Measurements from ENCODE around the gene PSORS1C1.
"Not testable (repeated sequence)": the region's sequence is repeated elsewhere in the genome, so short reads cannot be mapped to it uniquely, and the experiment has no call there.

Gene PSORS1C1

DNA sequence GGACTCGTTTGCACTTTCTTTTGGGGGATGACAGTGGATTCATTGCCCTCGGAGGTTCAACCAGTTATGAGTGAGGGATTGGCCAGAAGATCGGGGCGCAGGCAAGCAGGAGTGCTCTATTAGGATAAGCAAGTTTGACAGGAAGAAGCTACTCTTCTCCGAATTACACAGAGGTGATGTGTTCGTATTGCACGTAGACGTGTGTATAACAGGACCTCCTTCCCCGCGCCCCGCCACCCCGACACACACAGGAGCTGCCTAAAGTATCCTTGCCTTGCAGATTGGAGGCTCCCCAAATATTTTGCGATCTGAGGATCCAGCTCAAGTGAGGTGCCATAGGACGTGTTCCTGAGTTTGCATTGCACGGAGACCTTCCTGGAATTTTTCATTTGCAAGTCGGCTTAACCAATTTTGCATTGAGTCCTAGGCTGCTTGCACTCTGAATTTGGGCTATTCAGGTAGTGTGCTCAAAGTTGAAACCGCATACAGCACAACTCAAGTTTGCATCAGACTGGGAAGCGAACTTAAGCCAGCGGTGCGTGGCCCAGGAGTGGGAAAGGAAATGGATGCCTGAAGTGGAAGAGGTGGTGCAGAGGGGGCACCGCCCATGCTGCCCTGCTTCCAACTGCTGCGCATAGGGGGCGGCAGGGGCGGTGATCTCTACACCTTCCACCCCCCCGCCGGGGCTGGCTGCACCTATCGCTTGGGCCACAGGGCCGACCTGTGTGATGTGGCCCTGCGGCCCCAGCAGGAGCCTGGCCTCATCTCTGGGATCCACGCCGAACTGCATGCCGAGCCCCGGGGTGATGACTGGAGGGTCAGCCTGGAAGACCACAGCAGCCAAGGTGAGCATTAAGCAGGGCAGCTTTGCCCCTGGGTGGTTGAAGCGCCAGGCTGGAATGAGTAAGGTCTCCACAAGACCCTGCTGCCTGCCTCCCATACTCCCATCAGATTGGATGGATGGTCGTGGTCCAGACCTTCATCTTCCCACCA, 44.6 kb downstream of the PSORS1C1 start:
- DNase-seq (ENCODE audit: low read depth in 2 of 2): no peak

DNA sequence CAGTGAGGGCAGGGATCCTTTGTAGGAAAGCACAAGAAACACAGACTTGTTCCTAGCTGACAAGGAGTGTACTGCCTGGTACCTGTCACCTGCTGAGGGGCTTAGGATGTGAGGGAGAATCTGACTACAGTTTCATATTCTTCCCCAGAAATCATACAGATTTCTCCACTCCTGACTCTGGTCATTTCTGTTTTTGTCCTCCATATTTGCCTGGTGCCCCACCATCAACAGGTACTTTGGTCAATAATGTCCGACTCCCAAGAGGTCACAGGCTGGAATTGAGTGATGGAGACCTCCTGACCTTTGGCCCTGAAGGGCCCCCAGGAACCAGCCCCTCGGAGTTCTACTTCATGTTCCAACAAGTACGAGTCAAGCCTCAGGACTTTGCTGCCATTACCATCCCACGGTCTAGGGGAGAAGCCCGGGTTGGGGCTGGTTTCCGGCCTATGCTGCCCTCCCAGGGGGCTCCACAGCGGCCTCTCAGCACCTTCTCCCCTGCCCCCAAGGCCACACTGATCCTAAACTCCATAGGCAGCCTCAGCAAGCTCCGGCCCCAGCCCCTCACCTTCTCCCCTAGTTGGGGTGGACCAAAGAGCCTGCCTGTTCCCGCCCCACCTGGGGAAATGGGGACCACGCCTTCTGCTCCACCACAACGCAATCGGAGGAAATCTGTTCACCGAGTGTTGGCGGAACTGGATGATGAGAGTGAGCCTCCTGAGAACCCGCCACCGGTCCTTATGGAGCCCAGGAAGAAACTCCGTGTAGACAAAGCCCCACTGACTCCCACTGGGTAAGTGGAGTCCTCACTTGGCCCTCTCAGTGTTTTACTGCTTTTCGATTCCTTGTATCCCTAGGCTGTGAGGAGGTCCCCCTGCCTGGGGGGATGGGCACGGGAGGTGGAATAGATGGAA, 46.9 kb downstream of the PSORS1C1 start:
- no peak for DNase-seq (ENCODE audit: low read depth in 2 of 2)

DNA sequence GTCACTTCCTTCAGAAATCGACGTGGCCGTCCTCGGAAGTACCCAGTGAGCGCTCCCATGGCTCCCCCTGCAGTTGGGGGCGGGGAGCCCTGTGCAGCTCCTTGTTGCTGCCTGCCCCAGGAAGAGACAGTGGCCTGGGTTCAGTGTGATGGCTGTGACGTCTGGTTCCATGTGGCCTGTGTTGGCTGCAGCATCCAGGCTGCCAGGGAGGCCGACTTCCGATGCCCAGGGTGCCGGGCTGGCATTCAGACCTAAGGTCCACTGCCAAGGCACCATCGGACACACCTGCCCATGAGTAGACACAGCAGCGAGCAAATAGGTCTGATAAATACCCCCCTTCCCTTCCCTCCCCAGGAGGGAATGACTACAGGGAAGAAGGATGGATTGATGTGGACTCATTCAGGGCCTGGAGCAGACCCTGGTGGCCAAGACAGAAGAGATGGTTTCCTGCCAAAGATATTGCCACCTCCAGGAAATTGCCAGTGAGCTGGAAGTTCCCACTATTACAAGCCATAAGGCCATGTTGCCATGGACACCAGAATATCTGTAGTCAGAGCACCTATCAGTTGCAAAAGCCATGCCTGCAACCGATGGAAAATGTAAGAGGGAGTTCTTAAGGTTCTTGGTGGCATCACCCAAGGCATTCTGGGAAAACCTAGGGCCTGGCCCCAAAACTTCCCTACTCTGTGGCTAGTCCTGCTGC, 48.0 kb downstream of the PSORS1C1 start:
- no peak for DNase-seq (ENCODE audit: low read depth in 2 of 2)

DNA sequence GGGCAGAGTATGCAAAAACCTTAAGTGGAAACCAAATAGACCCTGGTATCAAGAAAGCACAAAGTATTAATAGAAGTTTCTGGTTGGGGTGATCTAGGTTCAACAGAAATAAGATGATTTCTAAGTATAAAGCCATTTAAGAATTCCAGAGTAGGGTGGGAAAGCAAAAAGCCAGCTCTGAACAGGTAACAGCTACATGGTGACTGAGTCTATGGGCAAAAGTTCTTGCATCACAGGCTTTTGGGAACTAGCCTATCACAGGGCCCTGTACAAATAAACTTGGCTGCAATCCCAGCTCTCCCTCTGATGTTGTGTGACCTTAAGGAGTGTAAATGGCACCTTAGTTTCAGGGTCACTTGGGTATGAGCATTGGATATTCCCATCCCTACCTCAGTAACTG, 49.3 kb downstream of the PSORS1C1 start:
- DNase-seq (ENCODE audit: low read depth in 2 of 2): no peak

DNA sequence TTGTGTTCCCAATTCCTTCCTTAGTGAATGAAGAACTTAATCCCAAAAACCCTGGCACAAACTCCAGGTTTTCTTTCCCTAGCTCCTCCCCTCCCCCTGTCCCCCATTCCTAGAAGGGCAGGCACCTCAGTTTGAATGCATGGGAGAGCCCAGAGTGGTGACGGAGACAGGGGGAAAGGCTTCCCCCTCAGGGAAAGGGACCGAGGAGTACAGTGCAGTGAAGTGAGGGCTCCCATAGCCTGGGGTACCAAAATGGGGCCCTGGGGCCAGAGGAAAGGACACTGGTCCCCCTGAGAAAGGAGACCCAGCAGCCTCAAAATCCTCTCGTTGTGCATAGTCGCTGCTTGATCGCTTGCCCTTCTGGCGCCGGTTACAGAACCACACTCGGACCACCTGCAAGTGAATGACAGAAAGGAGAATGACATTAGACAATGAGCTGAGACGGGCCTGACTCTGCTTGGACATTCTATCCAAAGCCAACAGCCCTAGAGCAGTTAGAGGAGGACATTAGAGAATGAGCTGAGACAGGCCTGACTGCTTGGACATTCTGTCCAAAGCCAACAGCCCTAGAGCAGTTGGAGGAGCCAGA, 50.0 kb downstream of the PSORS1C1 start:
- DNase-seq (ENCODE audit: low read depth in 2 of 2): not testable (repeated sequence)

DNA sequence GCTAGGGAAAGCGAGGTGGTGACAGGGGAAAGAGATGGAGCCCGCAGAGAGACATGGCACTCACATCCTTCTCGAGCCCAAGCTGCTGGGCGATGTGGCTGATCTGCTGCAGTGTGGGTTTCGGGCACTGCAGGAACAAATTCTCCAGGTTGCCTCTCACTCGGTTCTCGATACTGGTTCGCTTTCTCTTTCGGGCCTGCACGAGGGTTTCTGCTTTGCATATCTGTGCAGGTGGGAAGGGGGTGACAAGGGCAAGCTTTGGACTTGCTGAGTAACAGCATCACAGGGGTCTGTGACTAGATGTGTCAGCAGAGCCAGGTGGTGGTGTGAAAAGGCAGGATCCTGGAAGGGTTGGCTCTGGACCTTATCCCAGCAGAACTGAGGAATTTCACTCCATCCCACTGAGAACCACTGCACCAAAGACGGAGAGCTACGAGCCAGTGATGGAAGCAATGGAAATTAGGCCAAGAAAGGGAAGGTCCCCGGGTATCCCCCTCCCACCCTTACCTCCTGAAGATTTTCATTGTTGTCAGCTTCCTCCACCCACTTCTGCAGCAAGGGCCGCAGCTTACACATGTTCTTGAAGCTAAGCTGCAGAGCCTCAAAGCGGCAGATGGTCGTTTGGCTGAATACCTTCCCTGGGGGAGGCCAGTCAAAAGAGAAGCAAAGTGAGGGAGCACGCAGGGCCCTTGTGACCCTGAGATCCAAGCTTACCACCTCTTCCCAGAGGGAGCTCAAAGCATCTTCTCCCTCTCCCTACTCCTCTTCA, 50.6 kb downstream of the PSORS1C1 start:
- DNase-seq (ENCODE audit: low read depth in 2 of 2): not testable (repeated sequence)

DNA sequence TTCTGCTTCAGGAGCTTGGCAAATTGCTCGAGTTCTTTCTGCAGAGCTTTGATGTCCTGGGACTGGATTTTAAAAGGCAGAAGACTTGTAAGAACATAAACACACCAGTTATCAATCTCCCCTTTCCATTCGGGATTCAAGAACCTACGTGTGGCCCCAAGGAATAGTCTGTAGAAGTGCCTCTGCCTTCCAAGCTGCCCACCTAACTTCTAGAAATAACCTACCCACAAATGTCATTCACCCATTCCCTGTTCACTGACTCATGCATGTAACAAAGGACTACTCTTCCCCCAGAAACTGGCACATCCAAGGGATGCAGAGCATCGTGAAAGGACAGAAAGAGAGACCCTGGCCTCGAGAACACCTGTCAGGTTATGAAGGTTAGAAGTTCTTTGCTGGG, 51.4 kb downstream of the PSORS1C1 start:
- DNase-seq (ENCODE audit: low read depth in 2 of 2): no peak

DNA sequence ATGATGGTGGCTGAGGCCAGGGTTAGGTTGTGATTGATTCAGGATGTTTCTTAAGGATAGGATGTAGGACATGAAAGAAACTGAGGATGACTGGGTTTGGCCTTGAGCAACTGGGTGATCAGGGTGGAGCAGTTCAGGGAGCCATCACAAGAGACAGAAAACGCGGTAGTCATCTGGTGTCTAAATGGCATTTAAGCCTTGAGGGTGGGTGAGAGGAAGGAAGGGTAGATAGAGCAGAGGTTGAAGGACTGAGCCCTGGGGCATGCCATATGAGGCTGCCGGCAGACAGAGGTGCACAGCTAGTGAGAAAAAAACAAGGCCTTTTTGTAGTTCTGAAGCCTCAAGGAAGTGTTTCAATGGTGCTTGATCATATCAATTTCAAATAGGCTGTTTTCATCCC, 54.0 kb downstream of the PSORS1C1 start:
- DNase-seq (ENCODE audit: low read depth in 2 of 2): no peak

DNA sequence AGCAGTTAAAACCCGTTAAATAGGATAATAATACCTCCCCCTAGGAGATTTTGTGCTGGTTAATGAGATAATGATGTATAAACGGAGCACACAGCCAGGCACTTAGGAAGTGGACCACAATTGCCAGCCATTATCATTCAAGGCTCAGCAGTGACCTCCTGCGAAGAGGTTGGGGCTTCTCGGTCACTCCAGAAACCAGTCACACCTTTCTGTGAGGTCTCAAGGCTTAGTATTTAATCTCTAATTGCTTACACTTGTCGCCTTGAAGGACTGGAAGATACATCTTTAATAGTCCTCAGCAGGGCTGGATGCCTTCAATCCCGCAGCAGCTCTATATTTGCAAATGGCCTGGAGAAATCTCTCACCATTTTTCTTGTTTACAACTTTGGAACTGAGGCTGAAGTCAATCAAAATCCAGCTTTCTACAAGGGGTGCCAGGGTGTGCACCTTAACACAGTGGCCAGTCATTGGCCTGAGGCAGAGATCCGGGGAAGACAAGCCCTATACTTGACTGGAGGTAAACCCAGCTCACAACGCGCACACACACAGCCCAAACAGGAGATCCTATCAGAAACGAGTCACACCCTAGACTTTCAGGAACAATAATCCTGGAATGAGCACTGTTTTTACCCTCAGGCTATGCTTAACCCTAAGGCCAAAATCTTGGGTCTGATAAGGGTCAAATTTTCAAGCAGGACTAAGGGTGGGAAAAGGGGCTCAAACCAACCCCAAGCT, 54.7 kb downstream of the PSORS1C1 start:
- DNase-seq (ENCODE audit: low read depth in 2 of 2): no peak

DNA sequence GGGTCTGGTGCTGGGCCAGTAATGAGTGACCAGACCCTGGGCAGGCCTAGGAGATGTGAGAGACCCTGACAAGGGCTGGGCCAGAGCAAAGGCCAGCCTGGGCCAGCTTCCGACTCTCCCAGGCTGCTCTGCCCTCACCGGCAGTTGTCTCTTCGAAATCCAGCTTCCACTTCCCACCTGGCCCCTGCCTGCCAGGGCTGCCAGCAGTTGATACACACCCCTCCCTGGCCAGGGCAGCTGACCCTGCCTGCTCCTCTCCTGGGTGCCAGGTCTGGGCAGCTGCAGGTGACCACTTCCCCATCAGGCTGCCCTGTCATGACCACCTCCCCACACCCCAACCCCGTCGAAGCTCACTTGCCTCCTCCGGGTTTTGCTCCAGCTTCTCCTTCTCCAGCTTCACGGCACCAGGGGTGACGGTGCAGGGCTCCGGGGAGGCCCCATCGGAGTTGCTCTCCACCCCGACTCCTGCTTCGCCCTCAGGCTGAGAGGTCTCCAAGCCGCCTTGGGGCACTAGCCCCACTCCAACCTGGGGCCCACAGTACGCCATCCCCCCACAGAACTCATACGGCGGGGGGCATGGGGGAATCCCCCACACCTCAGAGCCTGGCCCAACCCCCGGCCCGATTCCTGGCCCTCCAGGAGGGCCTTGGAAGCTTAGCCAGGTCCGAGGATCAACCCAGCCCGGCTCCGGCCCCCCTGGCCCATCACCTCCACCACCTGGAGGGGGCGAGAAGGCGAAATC, 55.4 kb downstream of the PSORS1C1 start:
- not testable (repeated sequence) for DNase-seq (ENCODE audit: low read depth in 2 of 2)

DNA sequence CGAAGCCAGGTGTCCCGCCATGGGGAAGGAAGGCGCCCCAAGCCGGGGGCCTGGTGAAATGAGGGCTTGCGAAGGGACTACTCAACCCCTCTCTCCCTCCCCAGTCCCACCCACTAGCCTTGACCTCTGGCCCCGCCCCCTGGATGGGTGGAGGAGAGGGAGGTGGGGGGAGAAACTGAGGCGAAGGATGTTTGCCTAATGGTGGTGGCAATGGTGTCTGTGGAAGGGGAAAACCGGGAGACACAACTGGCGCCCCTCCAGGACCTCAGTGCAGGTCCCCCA, 55.9 kb downstream of the PSORS1C1 start, which contains the start of gene POU5F1:
Gene POU5F1 (minus strand): TSS at position 83 of the 282 bp plus-strand sequence. CDS start 62 bp downstream, at position 21.
- no peak for DNase-seq (ENCODE audit: low read depth in 2 of 2)

DNA sequence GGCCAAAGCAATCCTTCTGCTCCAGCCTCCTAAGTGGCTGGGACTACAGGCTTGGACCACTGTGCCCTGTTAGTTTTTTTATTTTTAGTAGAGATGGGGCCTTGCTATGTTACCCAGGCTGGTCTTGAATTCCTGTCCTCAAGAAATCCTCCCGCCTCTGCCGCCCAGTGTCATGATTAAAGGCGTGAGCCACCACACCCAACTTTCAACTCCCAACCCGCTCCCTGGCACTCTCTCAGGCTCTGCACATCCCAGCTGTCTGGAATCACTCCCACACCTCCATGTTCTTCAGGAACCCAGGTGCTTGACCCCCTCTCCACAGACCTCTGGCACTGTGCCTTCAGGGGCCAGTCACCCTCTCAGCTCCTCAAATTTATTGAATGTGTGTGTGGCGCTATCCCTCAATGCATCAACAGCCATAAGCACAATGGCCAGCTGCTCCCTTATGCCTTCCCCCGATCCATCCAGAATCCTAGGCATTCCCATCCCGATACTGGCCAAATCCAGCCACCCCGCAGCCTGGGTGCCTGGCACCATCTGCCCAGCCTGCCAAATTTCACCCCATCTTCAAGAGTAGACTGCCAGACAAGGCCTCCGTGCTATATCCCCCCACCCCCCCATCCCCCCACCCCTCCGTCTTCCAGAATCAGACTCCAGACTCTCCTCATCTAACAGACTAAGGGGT, 56.5 kb downstream of the PSORS1C1 start:
- no peak for DNase-seq (ENCODE audit: low read depth in 2 of 2)

DNA sequence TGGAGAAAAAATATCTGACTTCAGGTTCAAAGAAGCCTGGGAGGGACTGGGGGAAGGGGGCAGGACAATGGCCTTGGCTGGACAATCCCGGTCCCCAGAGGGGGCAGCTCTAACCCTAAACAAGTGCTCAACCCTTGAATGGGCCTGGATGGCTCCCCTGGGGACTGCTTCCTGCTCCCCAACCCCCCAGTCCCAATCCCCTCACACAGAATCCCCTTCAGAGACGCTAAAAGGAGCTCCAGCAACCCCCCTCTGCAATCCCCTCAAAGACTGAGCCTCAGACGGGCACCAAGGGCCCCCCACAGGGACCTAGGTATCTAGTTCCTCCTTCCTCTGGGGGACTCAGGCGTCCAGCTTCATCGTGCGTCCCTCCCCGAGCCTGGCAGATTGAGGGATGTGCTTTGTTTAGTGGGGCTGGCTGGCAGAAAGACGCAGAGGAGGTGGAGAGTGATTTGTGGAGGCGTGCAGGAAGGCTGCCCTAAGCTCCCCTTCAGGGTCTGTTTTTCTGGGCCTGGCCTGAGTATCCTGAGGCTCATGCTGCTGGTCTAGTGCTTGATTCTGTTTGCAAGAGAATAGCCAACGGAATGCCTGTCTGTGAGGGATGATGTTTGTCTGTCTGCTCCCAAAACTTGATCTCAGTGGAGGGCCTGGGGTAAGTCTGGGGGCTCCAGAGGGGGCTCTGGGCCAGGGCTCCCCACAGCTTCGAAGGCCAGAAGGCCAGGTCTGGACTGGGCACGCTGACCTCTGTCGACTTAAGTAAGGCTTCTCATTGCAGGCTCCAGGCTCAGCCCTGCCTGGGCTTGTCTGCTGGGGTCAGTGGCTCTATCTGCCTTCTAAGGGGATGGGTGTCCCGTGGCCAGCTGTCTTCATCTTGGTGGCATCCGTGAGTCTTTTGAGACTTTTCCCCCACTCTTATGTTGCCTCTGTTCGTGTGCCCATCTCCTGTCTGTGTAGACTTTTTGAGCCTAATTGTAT, 57.6 kb downstream of the PSORS1C1 start:
- DNase-seq (ENCODE audit: low read depth in 2 of 2): no peak

DNA sequence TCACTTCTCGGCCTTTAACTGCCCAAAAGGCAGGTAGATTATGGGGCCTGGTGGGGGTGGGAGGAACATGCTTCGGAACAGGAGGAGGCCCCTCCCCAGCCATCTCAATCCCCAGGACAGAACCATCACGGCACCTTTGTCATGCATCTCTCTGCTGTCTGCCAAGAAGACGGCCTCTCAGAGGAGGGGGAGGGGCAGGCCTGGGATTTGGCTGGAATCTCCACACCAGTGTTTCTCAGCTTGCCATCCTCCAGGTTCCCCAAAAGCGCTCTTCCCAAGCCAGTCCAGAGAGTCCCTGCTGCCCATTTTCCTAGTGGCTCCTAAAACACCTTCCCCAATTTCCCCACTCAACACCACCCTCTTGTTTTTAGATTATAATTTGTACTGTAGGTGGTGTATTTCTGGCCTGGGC, 58.4 kb downstream of the PSORS1C1 start:
- DNase-seq (ENCODE audit: low read depth in 2 of 2): no peak

DNA sequence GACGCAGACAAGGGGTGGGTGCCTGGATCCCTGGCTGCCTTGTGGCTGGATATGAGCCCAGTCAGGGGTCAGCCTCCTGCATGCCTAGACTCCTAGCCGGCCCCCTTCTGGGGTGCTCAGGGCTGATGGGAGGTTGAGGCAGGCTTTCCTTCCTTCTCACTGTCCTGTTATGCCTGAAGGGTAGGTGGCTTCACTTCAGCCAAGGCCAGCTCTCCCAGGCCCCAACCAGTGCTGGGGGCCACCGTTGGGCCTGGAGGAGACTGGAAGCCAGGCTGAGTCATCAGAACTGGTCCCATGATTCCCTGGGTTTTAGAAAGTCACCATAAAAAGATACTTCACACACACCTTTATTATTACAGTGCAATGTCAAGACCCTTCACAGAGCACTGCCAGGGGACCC, 58.8 kb downstream of the PSORS1C1 start:
- DNase-seq (ENCODE audit: low read depth in 2 of 2): no peak

DNA sequence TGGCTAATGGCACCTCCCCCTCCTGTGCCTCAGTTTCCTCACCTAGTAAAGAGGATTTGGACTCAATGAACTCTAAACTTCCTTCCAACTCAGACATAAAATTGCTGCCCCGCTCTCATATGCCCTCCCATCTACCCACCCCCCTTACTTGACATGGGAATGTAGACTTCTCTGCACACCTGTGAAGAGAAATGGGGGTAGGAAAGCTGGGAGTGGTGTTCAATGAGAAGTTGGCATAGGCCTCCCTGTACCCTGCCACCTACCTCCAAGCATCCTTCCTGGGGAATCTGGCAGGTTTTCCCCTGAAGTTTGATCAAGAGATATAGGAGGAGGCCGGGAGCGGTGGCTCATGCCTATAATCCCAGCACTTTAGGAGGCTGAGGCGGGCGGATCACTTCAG, 59.8 kb downstream of the PSORS1C1 start:
- no peak for DNase-seq (ENCODE audit: low read depth in 2 of 2)

DNA sequence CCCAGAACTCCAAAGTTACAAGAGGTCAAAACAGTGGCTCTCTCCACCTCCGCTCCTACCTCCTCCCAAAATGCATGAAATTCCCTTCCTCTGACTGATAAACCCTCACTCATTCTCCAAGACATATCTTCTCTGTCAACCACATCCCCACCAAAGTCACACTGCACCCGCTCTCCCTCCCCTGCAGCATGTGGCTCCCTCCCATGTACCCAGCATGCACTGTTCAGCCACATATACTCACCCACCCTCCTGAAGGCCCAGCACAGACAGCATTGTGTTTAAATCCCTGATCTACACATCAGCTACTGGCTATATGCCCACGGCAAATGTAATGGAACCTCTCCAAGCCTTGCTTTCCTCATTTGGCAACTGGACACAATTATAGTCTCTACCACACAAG, 61.4 kb downstream of the PSORS1C1 start:
- DNase-seq (ENCODE audit: low read depth in 2 of 2): no peak
